A673 (cell line): ENCODE data around the gene ORC1. TPM values are rescaled to one million over a fixed set of nuclear protein-coding genes. Genes with fewer than 3 reads are reported as not detected.
A peak's percentile ranks its signal among the peaks of the same experiment; 100 is the strongest.

Experiments
- BruUV-seq: library from RNA; stranded (reverse); fragments of 400-500 nt; replicated peaks from 2 replicates; lab custom pipeline; 2021; lab: Mats Ljungman, UMichigan
- CTCF ChIA-PET: fragments of 300-600 bp; sonication (Branson Sonifier 250); formaldehyde crosslinking; loops from one replicate; lab custom pipeline; 2022; ENCODE audit warnings: antibody characterized with exemption; lab: Charles Lee
- POLR2A ChIA-PET: fragments of 300-600 bp; sonication (Branson Sonifier 250); formaldehyde crosslinking; loops from one replicate; lab custom pipeline; 2022; ENCODE audit warnings: antibody characterized with exemption; ENCODE audit not compliant: low non-redundant PET; lab: Charles Lee
- DNase-seq: peaks from one replicate; pipeline ENCODE4 v3.0.0-alpha.2; 2015; ENCODE audit warnings: low spot score
- H3K27ac ChIP-seq: fragments of 200-600 bp; sonication (generic); 2 replicates; pipeline ENCODE4 v1.5.1; 2016; ENCODE audit warnings: mixed run types, low read depth, mild to moderate bottlenecking, mixed read lengths, antibody characterized with exemption, low read length; ENCODE audit not compliant: poor library complexity, severe bottlenecking
- H3K27me3 ChIP-seq: fragments of 200-600 bp; sonication (generic); replicated peaks from 2 replicates; pipeline ENCODE4 v1.6.1; 2017; ENCODE audit warnings: mixed run types, low read depth, mild to moderate bottlenecking, mixed read lengths, antibody characterized with exemption, low read length; ENCODE audit not compliant: insufficient read depth, poor library complexity
- H3K36me3 ChIP-seq: fragments of 200-600 bp; sonication (generic); 2 replicates; pipeline ENCODE4 v1.6.1; 2016; ENCODE audit warnings: mixed run types, mild to moderate bottlenecking, mixed read lengths, antibody characterized with exemption, low read length; ENCODE audit not compliant: insufficient read depth, poor library complexity, severe bottlenecking
- H3K4me1 ChIP-seq: fragments of 200-600 bp; sonication (generic); 2 replicates; pipeline ENCODE4 v1.6.1; 2017; ENCODE audit warnings: mixed run types, mild to moderate bottlenecking, mixed read lengths, antibody characterized with exemption, low read length; ENCODE audit not compliant: insufficient read depth, poor library complexity, severe bottlenecking
- H3K4me3 ChIP-seq: fragments of 200-600 bp; sonication (generic); 2 replicates; pipeline ENCODE4 v1.5.1; 2016; ENCODE audit warnings: low read depth, mixed run types, mild to moderate bottlenecking, mixed read lengths, low read length; ENCODE audit not compliant: poor library complexity, severe bottlenecking
- H3K9me3 ChIP-seq: fragments of 200-600 bp; sonication (generic); 2 replicates; pipeline ENCODE4 v1.6.1; 2016; ENCODE audit warnings: mixed run types, low read depth, mild to moderate bottlenecking, mixed read lengths, antibody characterized with exemption, low read length; ENCODE audit not compliant: poor library complexity, severe bottlenecking
- EZH2 ChIP-seq: fragments of 200-600 bp; sonication (generic); IDR thresholded peaks from 2 replicates; pipeline ENCODE4 v1.6.1; 2017; ENCODE audit warnings: borderline replicate concordance, low read depth, mild to moderate bottlenecking, mixed read lengths, antibody characterized with exemption, low read length; ENCODE audit not compliant: poor library complexity, severe bottlenecking
- intact Hi-C: fragments of 100-400 bp; cut with micrococcal nuclease; formaldehyde crosslinking; loops from one replicate; pipeline ENCODE4 v1.10.0; 2022; ENCODE audit not compliant: unreplicated experiment
- total RNA-seq: library from RNA; stranded (reverse); gene quantifications from 2 replicates; pipeline ENCODE4 v1.2.3, GENCODE V29; 2021
- TF ChIP-seq, protein P1 (sequence below): fragments of 300-800, 200-600 bp; sonication (generic); conservative IDR thresholded peaks from 2 replicates; pipeline ENCODE4 v1.5.1; 2017; ENCODE audit warnings: low read depth, mild to moderate bottlenecking, antibody characterized with exemption, low read length, moderate library complexity, mixed read lengths

Gene ORC1
- total RNA-seq, 1 experiment from 2014 or later: 54.0 TPM

DNA sequence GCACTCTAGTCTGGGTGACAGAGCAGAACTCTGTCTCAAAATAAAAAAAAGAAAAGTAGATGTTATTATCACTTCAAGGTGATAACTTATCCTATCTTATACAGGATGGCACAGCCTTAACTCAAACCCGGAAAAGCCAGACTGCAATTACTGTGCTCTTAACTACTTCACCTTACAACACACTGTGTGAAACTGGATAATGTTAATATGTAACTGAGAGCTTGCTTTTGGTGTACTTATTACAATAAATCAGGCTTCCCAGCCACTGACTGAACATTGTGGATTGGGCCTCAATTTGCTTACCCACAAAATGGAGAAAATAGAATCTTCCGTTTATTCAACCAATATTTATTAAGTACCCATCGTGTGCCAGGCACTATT, 1.4 kb downstream of the ORC1 start:
- peak overlapping the region; percentile 95 for H3K27ac ChIP-seq
- ChIA-PET POLR2A (no interaction called here), CTCF (no interaction called here)
- peaks cover 38% of the 10 kb centered on the region for H3K36me3 ChIP-seq
- no peaks in the 10 kb centered on the region for H3K9me3 ChIP-seq
- no peak for DNase-seq
- no peak for TF ChIP-seq EZH2
- TF ChIP-seq, protein P1, sequence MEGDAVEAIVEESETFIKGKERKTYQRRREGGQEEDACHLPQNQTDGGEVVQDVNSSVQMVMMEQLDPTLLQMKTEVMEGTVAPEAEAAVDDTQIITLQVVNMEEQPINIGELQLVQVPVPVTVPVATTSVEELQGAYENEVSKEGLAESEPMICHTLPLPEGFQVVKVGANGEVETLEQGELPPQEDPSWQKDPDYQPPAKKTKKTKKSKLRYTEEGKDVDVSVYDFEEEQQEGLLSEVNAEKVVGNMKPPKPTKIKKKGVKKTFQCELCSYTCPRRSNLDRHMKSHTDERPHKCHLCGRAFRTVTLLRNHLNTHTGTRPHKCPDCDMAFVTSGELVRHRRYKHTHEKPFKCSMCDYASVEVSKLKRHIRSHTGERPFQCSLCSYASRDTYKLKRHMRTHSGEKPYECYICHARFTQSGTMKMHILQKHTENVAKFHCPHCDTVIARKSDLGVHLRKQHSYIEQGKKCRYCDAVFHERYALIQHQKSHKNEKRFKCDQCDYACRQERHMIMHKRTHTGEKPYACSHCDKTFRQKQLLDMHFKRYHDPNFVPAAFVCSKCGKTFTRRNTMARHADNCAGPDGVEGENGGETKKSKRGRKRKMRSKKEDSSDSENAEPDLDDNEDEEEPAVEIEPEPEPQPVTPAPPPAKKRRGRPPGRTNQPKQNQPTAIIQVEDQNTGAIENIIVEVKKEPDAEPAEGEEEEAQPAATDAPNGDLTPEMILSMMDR: no peak
- peak overlapping the region; percentile 83 for H3K4me3 ChIP-seq
- intact Hi-C loops: loop anchor here (1.0 kb wide), 1 partner anchor 283 kb away; no protein-coding TSS in a partner anchor
- H3K4me1 ChIP-seq: peaks cover 13% of the 10 kb centered on the region
- no peaks in the 10 kb centered on the region for H3K27me3 ChIP-seq
- BruUV-seq: no TSS peak

- no peak overlapping the region for H3K4me3 ChIP-seq
- H3K36me3 ChIP-seq: peaks cover 52% of the 10 kb centered on the region
- H3K4me1 ChIP-seq: peaks cover 13% of the 10 kb centered on the region
- intact Hi-C loops: no loop called here
- H3K27ac ChIP-seq: no peak overlapping the region
- no peaks in the 10 kb centered on the region for H3K27me3 ChIP-seq
- CTCF ChIA-PET: interaction anchor here (0.6 kb wide), 1 partner anchor 18 kb away, joined by 3 read pairs; no protein-coding TSS in a partner anchor
- POLR2A ChIA-PET: no interaction called here
- no TSS peak for BruUV-seq
- DNase-seq: no peak
- no peaks in the 10 kb centered on the region for H3K9me3 ChIP-seq
- TF ChIP-seq, protein P1: no peak
- no peak for TF ChIP-seq EZH2
These were observed 4.1 kb downstream of the ORC1 start for GRCh38 chr1:52400131-52400530.

DNA sequence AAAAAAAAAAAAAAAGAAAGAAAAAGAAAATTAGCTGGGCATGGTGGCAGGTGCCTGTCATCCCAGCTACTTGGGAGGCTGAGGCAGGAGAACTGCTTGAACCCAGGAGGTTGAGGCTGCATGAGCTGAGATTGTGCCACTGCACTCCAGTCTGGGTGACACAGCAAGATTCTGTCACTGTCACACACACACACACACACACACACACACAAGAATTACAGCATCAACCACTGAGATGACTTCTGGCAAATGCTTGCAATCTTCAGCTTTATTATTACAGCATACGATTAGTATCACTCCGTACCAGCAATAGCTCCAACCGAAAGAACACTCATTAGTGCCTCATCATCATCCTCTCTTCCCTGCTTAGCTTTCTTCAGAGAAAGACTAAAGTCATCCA, 4.6 kb downstream of the ORC1 start:
- TF ChIP-seq, protein P1: no peak
- no peak for TF ChIP-seq EZH2
- no peak for DNase-seq
- CTCF ChIA-PET: interaction anchor here (0.6 kb wide), 3 partner anchors 18 to 296 kb away, joined by 3 read pairs; no protein-coding TSS in a partner anchor
- Histone ChIP-seq H3K9me3 (no peaks in the 10 kb centered on the region), H3K4me3 (no peak overlapping the region), H3K27me3 (no peaks in the 10 kb centered on the region), H3K36me3 (peaks cover 57% of the 10 kb centered on the region), H3K4me1 (peaks cover 13% of the 10 kb centered on the region), H3K27ac (no peak overlapping the region)
- POLR2A ChIA-PET: no interaction called here
- no TSS peak for BruUV-seq
- intact Hi-C loops: no loop called here
